Endodermal cell (in vitro differentiated cells): ENCODE measurements around the gene NT5C. TPM values are rescaled to one million over a fixed set of nuclear protein-coding genes. Genes with fewer than 3 reads are reported as not detected.
A peak's percentile ranks its signal among the peaks of the same experiment; 100 is the strongest.

ENCODE experiments used
- DNase-seq: peaks from one replicate; pipeline ENCODE4 v3.0.0-alpha.2; 2017
- H3K27ac ChIP-seq: 2 replicates; pipeline ENCODE4 v1.5.1; 2013; ENCODE audit warnings: mild to moderate bottlenecking, low read depth, low read length, moderate library complexity
- H3K27me3 ChIP-seq: 2 replicates; pipeline ENCODE4 v1.6.1; 2013; ENCODE audit warnings: mild to moderate bottlenecking, low read length, moderate library complexity; ENCODE audit not compliant: insufficient read depth, control insufficient read depth, poor library complexity, severe bottlenecking
- H3K36me3 ChIP-seq: 2 replicates; pipeline ENCODE4 v1.7.0; 2013; ENCODE audit warnings: mild to moderate bottlenecking, low read length, moderate library complexity; ENCODE audit not compliant: control insufficient read depth, insufficient read depth
- H3K4me1 ChIP-seq: one replicate; pipeline ENCODE4 v1.7.0; 2013; ENCODE audit warnings: low read length; ENCODE audit not compliant: control insufficient read depth, insufficient read depth
- H3K4me3 ChIP-seq: 2 replicates; pipeline ENCODE4 v1.5.1; 2013; ENCODE audit warnings: mild to moderate bottlenecking, low read length, moderate library complexity
- H3K9ac ChIP-seq: 2 replicates; pipeline ENCODE4 v1.6.1; 2013; ENCODE audit warnings: mild to moderate bottlenecking, low read length, moderate library complexity; ENCODE audit not compliant: poor library complexity, severe bottlenecking; ENCODE audit errors: extremely low read depth
- H3K9me3 ChIP-seq: 2 replicates; pipeline ENCODE4 v1.6.1; 2013; ENCODE audit warnings: mild to moderate bottlenecking, low read length, moderate library complexity; ENCODE audit not compliant: control insufficient read depth
- H3K27ac Mint-ChIP-seq: 2 replicates; pipeline ENCODE4 v1.8.0; 2020; ENCODE audit warnings: mixed read lengths
- H3K27me3 Mint-ChIP-seq: 2 replicates; pipeline ENCODE4 v1.8.0; 2021; ENCODE audit warnings: mild to moderate bottlenecking, mixed read lengths; ENCODE audit not compliant: insufficient read depth
- H3K36me3 Mint-ChIP-seq: 2 replicates; pipeline ENCODE4 v1.8.0; 2020; ENCODE audit warnings: low read depth, mixed read lengths
- H3K4me1 Mint-ChIP-seq: 2 replicates; pipeline ENCODE4 v1.8.0; 2020; ENCODE audit warnings: mixed read lengths
- H3K4me3 Mint-ChIP-seq: 2 replicates; pipeline ENCODE4 v1.8.0; 2020; ENCODE audit warnings: mild to moderate bottlenecking, moderate library complexity, mixed read lengths
- H3K9me3 Mint-ChIP-seq: 2 replicates; pipeline ENCODE4 v1.8.0; 2020; ENCODE audit warnings: mild to moderate bottlenecking, mixed read lengths
- CTCF ChIP-seq: fragments of 200-600 bp; sonication (generic); conservative IDR thresholded peaks from 2 replicates; pipeline ENCODE4 v1.5.0; 2021; ENCODE audit warnings: antibody characterized with exemption, mild to moderate bottlenecking
- WGBS, 2 experiments: methylation state at CpG; one replicate each; pipeline versions ENCODE4 v1.1.5 to v1.1.7; 2013; ENCODE audit warnings: missing lambda C conversion rate in 2 of 2, mixed read lengths in 1 of 2; ENCODE audit not compliant: insufficient coverage in 1 of 2, insufficient read length in 1 of 2; 5-methylcytosine and 5-hydroxymethylcytosine counted together
- total RNA-seq, 2 donors: library from RNA; stranded (reverse); fragmentation: NEBNext Ultra II Directional in 1 of 2; extraction: Animal tissue kit (Norgen Biotek cat#: 25700) in 1 of 2; gene quantifications; 2 replicates in 1 of 2; 3 replicates in 1 of 2; pipeline ENCODE4 v1.2.1, GENCODE V29; 2021

Gene NT5C
- total RNA-seq, 2 donors from 2014 or later: 69.1 to 80.3 TPM

DNA sequence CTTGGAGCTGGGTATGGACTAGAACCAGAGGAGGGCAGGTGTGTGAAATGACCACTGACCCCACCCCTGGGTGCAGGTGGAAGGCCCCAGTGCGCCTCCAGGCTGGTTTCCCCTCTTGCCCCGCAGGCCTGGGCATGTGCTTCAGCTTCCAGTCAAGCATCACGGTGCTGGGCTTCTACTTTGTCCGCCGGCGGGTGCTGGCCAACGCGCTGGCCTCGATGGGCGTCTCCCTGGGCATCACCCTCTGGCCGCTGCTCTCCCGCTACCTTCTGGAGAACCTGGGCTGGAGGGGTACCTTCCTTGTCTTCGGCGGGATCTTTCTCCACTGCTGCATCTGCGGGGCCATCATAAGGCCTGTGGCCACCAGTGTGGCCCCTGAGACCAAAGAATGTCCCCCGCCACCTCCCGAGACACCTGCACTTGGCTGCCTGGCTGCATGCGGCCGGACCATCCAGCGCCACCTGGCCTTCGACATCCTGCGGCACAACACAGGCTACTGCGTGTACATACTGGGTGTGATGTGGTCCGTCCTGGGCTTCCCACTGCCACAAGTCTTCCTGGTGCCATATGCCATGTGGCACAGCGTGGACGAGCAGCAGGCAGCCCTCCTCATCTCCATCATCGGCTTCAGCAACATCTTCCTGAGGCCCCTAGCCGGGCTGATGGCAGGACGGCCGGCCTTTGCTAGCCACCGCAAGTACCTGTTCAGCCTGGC lies 31.5 kb downstream of the NT5C start:
- 96 to 97% methylated on average over 28 to 31 of the region's 31 CpGs for WGBS, 2 experiments
- Mint-ChIP-seq H3K27me3 (no peaks in the 10 kb centered on the region), H3K4me1 (peaks cover 31% of the 10 kb centered on the region), H3K4me3 (no peak overlapping the region), H3K9me3 (no peaks in the 10 kb centered on the region), H3K36me3 (peaks cover 61% of the 10 kb centered on the region), H3K27ac (no peak overlapping the region)
- Histone ChIP-seq H3K4me1 (peaks cover 10% of the 10 kb centered on the region), H3K27ac (no peak overlapping the region), H3K36me3 (peaks cover 21% of the 10 kb centered on the region), H3K27me3 (no peaks in the 10 kb centered on the region), H3K4me3 (no peak overlapping the region), H3K9me3 (no peaks in the 10 kb centered on the region), H3K9ac (no peak overlapping the region)
- DNase-seq: peak; percentile 54
- TF ChIP-seq CTCF: no peak

DNA sequence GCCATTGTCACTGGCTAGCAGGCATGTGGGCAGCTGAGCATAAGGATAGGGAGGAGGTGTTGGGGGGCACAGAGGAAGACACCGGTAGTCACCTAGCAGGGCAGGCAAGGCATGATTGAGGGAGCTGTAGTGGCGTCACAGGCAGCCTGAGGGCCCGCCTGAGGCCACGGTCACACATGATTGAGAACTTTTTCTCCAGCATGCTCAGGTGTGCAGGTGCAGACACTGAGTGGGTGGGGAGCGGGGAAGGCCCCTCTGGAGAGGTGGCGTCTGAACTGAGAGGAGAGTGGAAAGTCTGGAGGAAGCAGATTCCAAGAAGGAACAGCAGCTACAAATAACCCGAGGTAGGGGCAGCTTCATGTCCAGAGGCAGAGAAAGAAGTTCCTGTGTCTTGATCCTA lies 32.7 kb downstream of the NT5C start:
- 83 to 93% methylated on average over 5 to 7 of the region's 7 CpGs for WGBS, 2 experiments
- peak; percentile 54 for DNase-seq
- peak overlapping the region; percentile 69 for H3K27ac Mint-ChIP-seq

DNA sequence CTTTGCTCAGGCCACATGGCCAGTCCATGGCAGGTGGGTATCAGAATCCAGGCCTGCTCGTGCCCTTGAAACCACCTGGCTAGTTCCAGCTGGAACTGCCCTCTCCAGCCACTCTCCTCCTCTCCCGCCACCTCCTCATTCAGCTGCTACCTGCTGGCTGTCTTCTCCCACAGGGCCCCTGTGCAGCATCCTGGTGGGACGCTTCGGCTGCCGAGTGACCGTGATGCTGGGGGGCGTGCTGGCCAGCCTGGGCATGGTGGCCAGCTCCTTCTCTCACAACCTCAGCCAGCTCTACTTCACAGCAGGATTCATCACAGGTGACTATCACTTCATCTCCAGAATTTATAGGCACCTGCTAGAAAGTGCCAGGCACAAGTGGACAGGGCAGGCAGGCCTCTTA lies 33.7 kb downstream of the NT5C start:
- H3K4me3 Mint-ChIP-seq: no peak overlapping the region
- peaks cover 4% of the 10 kb centered on the region for H3K4me1 ChIP-seq
- H3K36me3 Mint-ChIP-seq: peaks cover 59% of the 10 kb centered on the region
- no peaks in the 10 kb centered on the region for H3K27me3 ChIP-seq
- no peaks in the 10 kb centered on the region for H3K27me3 Mint-ChIP-seq
- H3K9me3 Mint-ChIP-seq: no peaks in the 10 kb centered on the region
- H3K27ac ChIP-seq: no peak overlapping the region
- TF ChIP-seq CTCF: no peak
- H3K9me3 ChIP-seq: no peaks in the 10 kb centered on the region
- peaks cover 26% of the 10 kb centered on the region for H3K36me3 ChIP-seq
- DNase-seq: no peak
- peak overlapping the region; percentile 30 for H3K27ac Mint-ChIP-seq
- H3K4me1 Mint-ChIP-seq: peaks cover 21% of the 10 kb centered on the region
- 95 to 98% methylated on average over 6 to 7 of the region's 7 CpGs for WGBS, 2 experiments
- H3K9ac ChIP-seq: no peak overlapping the region
- no peak overlapping the region for H3K4me3 ChIP-seq

More for the DNA sequence above, 32.7 kb downstream of the NT5C start:
- Mint-ChIP-seq H3K4me3 (no peak overlapping the region), H3K9me3 (no peaks in the 10 kb centered on the region), H3K36me3 (peaks cover 60% of the 10 kb centered on the region), H3K27me3 (no peaks in the 10 kb centered on the region), H3K4me1 (peaks cover 24% of the 10 kb centered on the region)
- peaks cover 4% of the 10 kb centered on the region for H3K4me1 ChIP-seq
- H3K9ac ChIP-seq: no peak overlapping the region
- no peak for TF ChIP-seq CTCF
- H3K9me3 ChIP-seq: no peaks in the 10 kb centered on the region
- H3K27ac ChIP-seq: no peak overlapping the region
- H3K27me3 ChIP-seq: no peaks in the 10 kb centered on the region
- H3K36me3 ChIP-seq: peaks cover 23% of the 10 kb centered on the region
- H3K4me3 ChIP-seq: no peak overlapping the region
